Liver (tissue), 9 donors: ENCODE data around the gene ACOT8. TPM values are rescaled to one million over a fixed set of nuclear protein-coding genes. Genes with fewer than 3 reads are reported as not detected.

Source experiments
- DNase-seq: peaks from one replicate; pipeline ENCODE4 v3.0.0-alpha.2; 2017; ENCODE audit warnings: low spot score
- H3K27ac ChIP-seq, 2 donors: one replicate each; pipeline ENCODE4 v1.7.0; 2013; ENCODE audit warnings: inconsistent platforms in 2 of 2, low read length in 2 of 2, control low read depth in 1 of 2, low read depth in 1 of 2, mild to moderate bottlenecking in 1 of 2
- H3K27me3 ChIP-seq, 4 donors: one replicate each; pipeline versions ENCODE4 v1.6.1 to v1.7.0; 2013; ENCODE audit warnings: low read length in 3 of 4, inconsistent platforms in 1 of 4, mild to moderate bottlenecking in 1 of 4, moderate library complexity in 1 of 4; ENCODE audit not compliant: control insufficient read depth in 4 of 4, insufficient read depth in 4 of 4
- H3K36me3 ChIP-seq, 4 donors: one replicate each; pipeline versions ENCODE4 v1.6.1 to v1.7.0; 2013; ENCODE audit warnings: low read length in 3 of 4, mild to moderate bottlenecking in 3 of 4, low read depth in 1 of 4, moderate library complexity in 1 of 4; ENCODE audit not compliant: control insufficient read depth in 4 of 4, insufficient read depth in 3 of 4
- H3K4me1 ChIP-seq, 4 donors: one replicate each; pipeline versions ENCODE4 v1.6.1 to v1.7.0; 2013; ENCODE audit warnings: low read length in 3 of 4, mild to moderate bottlenecking in 3 of 4, moderate library complexity in 1 of 4; ENCODE audit not compliant: control insufficient read depth in 4 of 4, insufficient read depth in 4 of 4
- H3K4me3 ChIP-seq, 3 donors: one replicate each; pipeline versions ENCODE4 v1.6.1 to v1.7.0; 2013; ENCODE audit warnings: low read length in 3 of 3, control low read depth in 1 of 3, low read depth in 1 of 3, mild to moderate bottlenecking in 1 of 3
- H3K9ac ChIP-seq, 2 donors: one replicate each; pipeline ENCODE4 v1.7.0; 2013; ENCODE audit warnings: low read length in 2 of 2, mild to moderate bottlenecking in 2 of 2, moderate library complexity in 2 of 2, control low read depth in 1 of 2, low read depth in 1 of 2
- H3K9me3 ChIP-seq, 4 donors: one replicate each; pipeline versions ENCODE4 v1.6.1 to v1.7.0; 2013; ENCODE audit warnings: low read length in 3 of 4; ENCODE audit not compliant: control insufficient read depth in 4 of 4
- CTCF ChIP-seq: fragments of 150-350 bp; IDR thresholded peaks from 2 replicates; pipeline ENCODE4 v1.5.1; 2017; ENCODE audit warnings: improper control_type of control experiment, low read depth, low read length; ENCODE audit not compliant: missing input control
- EGR1 ChIP-seq, 2 donors: IDR thresholded peaks; 2 replicates each; pipeline ENCODE4 v1.6.1; 2016 to 2018; ENCODE audit warnings: antibody characterized with exemption in 2 of 2, low read depth in 2 of 2
- FOXA1 ChIP-seq: IDR thresholded peaks from 2 replicates; pipeline ENCODE4 v1.6.1; 2016; ENCODE audit warnings: antibody characterized with exemption
- FOXA2 ChIP-seq: IDR thresholded peaks from 2 replicates; pipeline ENCODE4 v1.6.1; 2016; ENCODE audit warnings: antibody characterized with exemption
- GABPA ChIP-seq, 2 donors: IDR thresholded peaks in 1 of 2; conservative IDR thresholded peaks in 1 of 2; 2 replicates each; pipeline ENCODE4 v1.6.1; 2016; ENCODE audit warnings: antibody characterized with exemption in 2 of 2, mild to moderate bottlenecking in 1 of 2, moderate library complexity in 1 of 2
- HNF4A ChIP-seq, 2 donors: conservative IDR thresholded peaks; 2 replicates each; pipeline ENCODE4 v1.6.1; 2016; ENCODE audit warnings: antibody characterized with exemption in 2 of 2, mild to moderate bottlenecking in 2 of 2
- HNF4G ChIP-seq: IDR thresholded peaks from 2 replicates; pipeline ENCODE4 v1.6.1; 2016; ENCODE audit warnings: antibody characterized with exemption
- JUND ChIP-seq, 2 donors: IDR thresholded peaks; 2 replicates each; pipeline ENCODE4 v1.6.1; 2016; ENCODE audit warnings: antibody characterized with exemption in 2 of 2
- NR2F2 ChIP-seq: IDR thresholded peaks from 2 replicates; pipeline ENCODE4 v1.6.1; 2016; ENCODE audit warnings: antibody characterized with exemption
- RAD21 ChIP-seq, 2 donors: IDR thresholded peaks; 2 replicates each; pipeline ENCODE4 v1.6.1; 2016; ENCODE audit warnings: antibody characterized with exemption in 2 of 2, mild to moderate bottlenecking in 2 of 2
- REST ChIP-seq: IDR thresholded peaks from 2 replicates; pipeline ENCODE4 v1.6.1; 2016; ENCODE audit warnings: antibody characterized with exemption, mild to moderate bottlenecking
- RXRA ChIP-seq, 2 donors: IDR thresholded peaks; 2 replicates each; pipeline ENCODE4 v1.6.1; 2017 to 2018; ENCODE audit warnings: antibody characterized with exemption in 2 of 2, mild to moderate bottlenecking in 1 of 2
- SP1 ChIP-seq: IDR thresholded peaks from 2 replicates; pipeline ENCODE4 v1.6.1; 2018; ENCODE audit warnings: antibody characterized with exemption, mild to moderate bottlenecking
- TAF1 ChIP-seq: conservative IDR thresholded peaks from 2 replicates; pipeline ENCODE4 v1.6.1; 2016; ENCODE audit warnings: antibody characterized with exemption, mild to moderate bottlenecking
- YY1 ChIP-seq: IDR thresholded peaks from 2 replicates; pipeline ENCODE4 v1.6.1; 2016; ENCODE audit warnings: antibody characterized with exemption, mild to moderate bottlenecking
- ZBTB33 ChIP-seq: IDR thresholded peaks from 2 replicates; pipeline ENCODE4 v1.6.1; 2016; ENCODE audit warnings: antibody characterized with exemption
- WGBS: extraction: QIAGEN DNeasy Blood & Tissue Kit; methylation state at CpG from one replicate; pipeline ENCODE4 v1.1.7; 2013; 5-methylcytosine and 5-hydroxymethylcytosine counted together
- polyA plus RNA-seq, 2 donors: library from polyadenylated mRNA; stranded (reverse) in 1 of 2; unstranded in 1 of 2; fragments of 200-250 nt in 1 of 2; fragments of >200 nt in 1 of 2; fragmentation: Nextera tagmentation in 1 of 2; extraction: Ambion mirVana in 1 of 2; gene quantifications; one replicate each; pipeline versions ENCODE4 v1.2.1 to v1.2.3, GENCODE V29; 2013 to 2015
- total RNA-seq, 2 donors: library from RNA; depleted of rRNA; stranded (reverse); fragments of >200 nt; gene quantifications; one replicate each; pipeline ENCODE4 v1.2.3, GENCODE V29; 2014
- TF ChIP-seq, protein P1 (sequence below): IDR thresholded peaks from 2 replicates; pipeline ENCODE4 v1.6.1; 2016; ENCODE audit warnings: antibody characterized with exemption
- TF ChIP-seq, protein P2 (sequence below): IDR thresholded peaks from 2 replicates; pipeline ENCODE4 v1.6.1; 2016; ENCODE audit warnings: antibody characterized with exemption
- donor health status: healthy.
- donor health status: healthy.
- donor health status: healthy.
- donor health status: healthy.
- donor health status: healthy.

Gene ACOT8
- total and polyA plus RNA-seq, 4 donors, result 24.4 to 27.1 (median 24.5) TPM

DNA sequence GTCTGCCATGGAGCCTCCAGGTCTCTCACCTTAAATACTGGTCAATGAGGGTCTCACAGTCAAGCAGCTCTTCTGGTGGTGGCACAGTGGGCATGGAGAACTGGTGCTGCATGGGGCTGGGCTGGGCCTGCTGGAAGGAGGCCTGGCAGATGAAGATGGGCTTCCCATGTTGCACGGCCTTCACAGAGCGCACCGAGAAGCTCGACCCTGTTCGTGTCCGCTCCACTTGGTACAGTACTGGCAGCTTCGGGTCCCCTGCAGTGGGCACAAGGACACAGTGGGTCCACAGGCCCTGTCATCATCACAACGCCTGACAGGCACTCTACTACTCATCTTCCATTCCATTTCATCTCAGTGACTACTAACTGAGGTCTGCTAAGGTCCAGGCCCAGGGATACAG is 8.8 kb downstream of the ACOT8 start:
- H3K27ac ChIP-seq, result no peak overlapping the region
- H3K9ac ChIP-seq, result no peak overlapping the region
- no peaks in the 10 kb centered on the region for H3K27me3 ChIP-seq
- no peaks in the 10 kb centered on the region for H3K4me1 ChIP-seq
- DNase-seq, result no peak
- WGBS, result 96% methylated on average over 8 of the region's 8 CpGs
- H3K9me3 ChIP-seq, result no peaks in the 10 kb centered on the region
- no peak overlapping the region for H3K4me3 ChIP-seq
- TF ChIP-seq SP1, result no peak
- no peak for TF ChIP-seq JUND (IDR thresholded peaks at IDR 0.05)
- TF ChIP-seq RXRA (IDR thresholded peaks at IDR 0.05), result no peak
- TF ChIP-seq GABPA (IDR thresholded peaks at IDR 0.05 in 1 of 2, conservative IDR thresholded peaks at IDR 0.05 in 1 of 2), result no peak
- no peak for TF ChIP-seq RAD21 (IDR thresholded peaks at IDR 0.05)
- TF ChIP-seq, protein P1, sequence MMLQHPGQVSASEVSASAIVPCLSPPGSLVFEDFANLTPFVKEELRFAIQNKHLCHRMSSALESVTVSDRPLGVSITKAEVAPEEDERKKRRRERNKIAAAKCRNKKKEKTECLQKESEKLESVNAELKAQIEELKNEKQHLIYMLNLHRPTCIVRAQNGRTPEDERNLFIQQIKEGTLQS, result no peak
- TF ChIP-seq FOXA2, result no peak
- TF ChIP-seq, protein P2, sequence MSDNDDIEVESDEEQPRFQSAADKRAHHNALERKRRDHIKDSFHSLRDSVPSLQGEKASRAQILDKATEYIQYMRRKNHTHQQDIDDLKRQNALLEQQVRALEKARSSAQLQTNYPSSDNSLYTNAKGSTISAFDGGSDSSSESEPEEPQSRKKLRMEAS, result no peak
- TF ChIP-seq HNF4G, result no peak
- TF ChIP-seq EGR1 (IDR thresholded peaks at IDR 0.05; ENCODE audit: low read depth in 2 of 2), result no peak
- no peak for TF ChIP-seq NR2F2
- TF ChIP-seq HNF4A (conservative IDR thresholded peaks at IDR 0.05), result no peak
- no peak for TF ChIP-seq ZBTB33
- no peak for TF ChIP-seq TAF1
- TF ChIP-seq YY1, result no peak
- no peak for TF ChIP-seq CTCF
- TF ChIP-seq FOXA1, result no peak
- H3K36me3 ChIP-seq, result peaks cover 6 to 47% (median 29%) of the 10 kb centered on the region in 4 donors

GRCh38 chr20:45845452-45845851 is 11.7 kb downstream of the ACOT8 start:
- DNase-seq, result no peak
- Histone ChIP-seq H3K9me3 (no peaks in the 10 kb centered on the region), H3K27me3 (no peaks in the 10 kb centered on the region), H3K27ac (no peak overlapping the region), H3K4me1 (no peaks in the 10 kb centered on the region), H3K4me3 (no peak overlapping the region), H3K9ac (no peak overlapping the region), H3K36me3 (peaks cover 6 to 61% (median 36%) of the 10 kb centered on the region in 4 donors)
- no peak for TF ChIP-seq RAD21 (IDR thresholded peaks at IDR 0.05)
- TF ChIP-seq CTCF, result no peak
- TF ChIP-seq SP1, result no peak
- no peak for TF ChIP-seq FOXA1
- TF ChIP-seq HNF4A (conservative IDR thresholded peaks at IDR 0.05), result no peak
- TF ChIP-seq YY1, result no peak
- TF ChIP-seq, protein P2, result no peak
- TF ChIP-seq NR2F2, result no peak
- no peak for TF ChIP-seq JUND (IDR thresholded peaks at IDR 0.05)
- no peak for TF ChIP-seq EGR1 (IDR thresholded peaks at IDR 0.05; ENCODE audit: low read depth in 2 of 2)
- TF ChIP-seq, protein P1, result no peak
- TF ChIP-seq GABPA (IDR thresholded peaks at IDR 0.05 in 1 of 2, conservative IDR thresholded peaks at IDR 0.05 in 1 of 2), result no peak
- no peak for TF ChIP-seq ZBTB33
- TF ChIP-seq RXRA (IDR thresholded peaks at IDR 0.05), result no peak
- no peak for TF ChIP-seq HNF4G
- no peak for TF ChIP-seq TAF1
- TF ChIP-seq REST, result no peak
- no peak for TF ChIP-seq FOXA2
